ENCODE data around the gene ADCK2.
"Not testable (repeated sequence)": the region's sequence is repeated elsewhere in the genome, so short reads cannot be mapped to it uniquely, and the experiment has no call there.

- TF ChIP-seq CTCF (IDR thresholded peaks at IDR 0.05); EP300 (IDR thresholded peaks at IDR 0.05; ENCODE audit: low read depth): not testable (repeated sequence)
These were observed 4.2 kb downstream of the ADCK2 start for GRCh38 chr7:140676956-140677355.

Data from transverse colon (tissue), 3 donors.